Thoracic aorta (tissue), 2 donors: ENCODE measurements around the gene FBXO27. TPM values are rescaled to one million over a fixed set of nuclear protein-coding genes. Genes with fewer than 3 reads are reported as not detected.

Experiments used
- ATAC-seq: fragments of 150-250 bp; one replicate; pipeline ENCODE4 v1.8.0; 2017; ENCODE audit warnings: low read depth; ENCODE audit not compliant: insufficient number of reproducible peaks, low FRiP score
- DNase-seq: peaks from one replicate; pipeline ENCODE4 v3.0.0-alpha.2; 2020; ENCODE audit warnings: low spot score
- H3K27ac ChIP-seq, 2 donors: fragments of 200-600 bp; sonication (generic); 1 replicate in 1 of 2; 2 replicates in 1 of 2; pipeline ENCODE4 v1.5.1; 2016; ENCODE audit warnings: mild to moderate bottlenecking in 2 of 2, moderate library complexity in 2 of 2
- H3K27me3 ChIP-seq: fragments of 200-600 bp; sonication (generic); replicated peaks from 2 replicates; pipeline ENCODE4 v1.6.0; 2016; ENCODE audit warnings: mild to moderate bottlenecking; ENCODE audit not compliant: insufficient read depth
- H3K36me3 ChIP-seq: fragments of 200-600 bp; sonication (generic); one replicate; pipeline ENCODE4 v1.5.1; 2016
- H3K4me1 ChIP-seq, 2 donors: fragments of 200-600 bp; sonication (generic); 1 replicate in 1 of 2; 2 replicates in 1 of 2; pipeline versions ENCODE4 v1.5.1 to v1.6.0; 2016; ENCODE audit warnings: low read depth in 2 of 2, mild to moderate bottlenecking in 1 of 2; ENCODE audit not compliant: control insufficient read depth in 1 of 2
- H3K4me3 ChIP-seq: fragments of 200-600 bp; sonication (generic); 2 replicates; pipeline ENCODE4 v1.5.1; 2016; ENCODE audit warnings: mild to moderate bottlenecking
- H3K9me3 ChIP-seq: fragments of 200-600 bp; sonication (generic); 2 replicates; pipeline ENCODE4 v1.5.1; 2016
- total RNA-seq, 2 donors: library from RNA; depleted of rRNA; stranded (reverse); fragments of >200 nt; gene quantifications; one replicate each; pipeline versions ENCODE4 v1.1.0 to v1.2.3, GENCODE V29; 2016
- TF ChIP-seq, protein P1 (sequence below): fragments of 200-600 bp; sonication (generic); IDR thresholded peaks from one replicate; pipeline ENCODE4 v1.5.1; 2019; ENCODE audit warnings: antibody characterized with exemption

The FBXO27 gene
- total RNA-seq, 2 donors from 2014 or later: 1.5 to 37.6 TPM

DNA sequence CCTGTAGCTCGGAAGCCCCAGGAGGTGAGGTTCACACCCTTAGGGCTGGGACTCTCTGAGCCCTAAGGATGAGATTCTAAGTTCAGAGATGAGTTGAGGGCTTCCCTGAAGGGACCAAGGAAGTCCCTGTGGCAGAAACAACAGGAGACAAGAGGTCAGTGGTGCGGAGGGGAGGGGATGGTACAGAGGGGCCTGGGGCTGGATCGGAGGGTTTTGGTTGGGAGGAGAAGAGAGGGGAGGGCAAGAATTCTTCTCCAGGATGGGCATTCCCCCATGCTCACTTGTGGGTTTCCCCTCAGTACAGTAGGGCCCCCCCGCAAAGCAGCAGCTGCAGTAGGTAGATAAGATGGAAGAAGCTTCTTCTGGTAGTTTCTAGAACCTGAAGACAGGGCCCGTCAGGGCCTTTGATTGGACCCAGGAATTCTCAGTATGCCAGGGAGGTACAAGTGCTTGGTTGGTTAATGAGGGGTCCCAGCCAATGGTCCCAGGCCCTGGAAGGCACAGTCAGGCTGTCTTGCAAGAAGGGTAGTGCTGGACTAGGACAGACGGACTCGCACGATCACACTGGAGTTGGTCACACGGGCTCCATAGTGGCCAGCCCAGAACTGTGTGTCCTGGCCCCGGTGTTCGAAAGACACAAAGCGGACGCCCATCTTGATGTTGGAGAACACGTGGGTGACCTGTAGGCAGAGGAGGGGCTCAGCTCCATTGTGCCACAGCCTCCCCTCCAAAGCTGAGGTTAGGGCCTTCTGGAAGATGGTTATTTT is 7.3 kb downstream of the FBXO27 start:
- H3K36me3 ChIP-seq: peaks cover 10% of the 10 kb centered on the region
- H3K9me3 ChIP-seq: no peaks in the 10 kb centered on the region
- no peak overlapping the region for H3K27ac ChIP-seq
- ATAC-seq (no peak), DNase-seq (no peak)
- no peaks in the 10 kb centered on the region for H3K4me1 ChIP-seq
- no peak overlapping the region for H3K4me3 ChIP-seq
- TF ChIP-seq, protein P1, sequence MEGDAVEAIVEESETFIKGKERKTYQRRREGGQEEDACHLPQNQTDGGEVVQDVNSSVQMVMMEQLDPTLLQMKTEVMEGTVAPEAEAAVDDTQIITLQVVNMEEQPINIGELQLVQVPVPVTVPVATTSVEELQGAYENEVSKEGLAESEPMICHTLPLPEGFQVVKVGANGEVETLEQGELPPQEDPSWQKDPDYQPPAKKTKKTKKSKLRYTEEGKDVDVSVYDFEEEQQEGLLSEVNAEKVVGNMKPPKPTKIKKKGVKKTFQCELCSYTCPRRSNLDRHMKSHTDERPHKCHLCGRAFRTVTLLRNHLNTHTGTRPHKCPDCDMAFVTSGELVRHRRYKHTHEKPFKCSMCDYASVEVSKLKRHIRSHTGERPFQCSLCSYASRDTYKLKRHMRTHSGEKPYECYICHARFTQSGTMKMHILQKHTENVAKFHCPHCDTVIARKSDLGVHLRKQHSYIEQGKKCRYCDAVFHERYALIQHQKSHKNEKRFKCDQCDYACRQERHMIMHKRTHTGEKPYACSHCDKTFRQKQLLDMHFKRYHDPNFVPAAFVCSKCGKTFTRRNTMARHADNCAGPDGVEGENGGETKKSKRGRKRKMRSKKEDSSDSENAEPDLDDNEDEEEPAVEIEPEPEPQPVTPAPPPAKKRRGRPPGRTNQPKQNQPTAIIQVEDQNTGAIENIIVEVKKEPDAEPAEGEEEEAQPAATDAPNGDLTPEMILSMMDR: no peak
- no peaks in the 10 kb centered on the region for H3K27me3 ChIP-seq

DNA sequence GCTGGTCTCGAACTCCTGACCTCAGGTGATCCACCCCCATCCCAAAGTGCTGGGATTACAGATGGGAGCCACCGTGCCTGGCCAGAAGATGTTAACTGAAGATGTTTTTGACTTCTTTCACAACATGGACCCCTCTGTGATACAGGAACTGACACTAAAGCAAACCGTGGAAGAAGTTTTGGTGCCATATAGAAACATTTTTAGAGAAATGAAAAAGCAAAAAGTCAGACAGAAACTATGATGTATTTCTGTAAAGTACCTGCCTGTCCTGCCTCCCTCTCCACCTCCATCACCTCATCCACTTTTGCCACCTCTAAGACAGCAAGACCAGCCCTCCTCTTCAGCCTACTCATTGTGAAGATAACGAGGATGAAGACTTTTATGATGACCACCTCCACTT is 11.3 kb downstream of the FBXO27 start:
- Histone ChIP-seq H3K9me3 (no peaks in the 10 kb centered on the region), H3K4me3 (no peak overlapping the region), H3K4me1 (no peaks in the 10 kb centered on the region), H3K27me3 (no peaks in the 10 kb centered on the region), H3K36me3 (no peaks in the 10 kb centered on the region), H3K27ac (no peak overlapping the region)
- ATAC-seq: no peak
- no peak for DNase-seq
- TF ChIP-seq, protein P1: no peak

- Histone ChIP-seq H3K4me1 (no peaks in the 10 kb centered on the region), H3K27me3 (no peaks in the 10 kb centered on the region), H3K36me3 (no peaks in the 10 kb centered on the region), H3K4me3 (no peak overlapping the region), H3K27ac (no peak overlapping the region), H3K9me3 (no peaks in the 10 kb centered on the region)
- ATAC-seq (no peak), DNase-seq (no peak)
- TF ChIP-seq, protein P1: no peak
These were observed 14.7 kb downstream of the FBXO27 start for GRCh38 chr19:39017646-39018045.

- no peaks in the 10 kb centered on the region for H3K36me3 ChIP-seq
- TF ChIP-seq, protein P1: no peak
- H3K27ac ChIP-seq: no peak overlapping the region
- no peaks in the 10 kb centered on the region for H3K4me1 ChIP-seq
- no peak for ATAC-seq
- no peaks in the 10 kb centered on the region for H3K9me3 ChIP-seq
- no peak for DNase-seq
- no peaks in the 10 kb centered on the region for H3K27me3 ChIP-seq
- no peak overlapping the region for H3K4me3 ChIP-seq
These were observed 15.3 kb downstream of the FBXO27 start for GRCh38 chr19:39017026-39017425.

DNA sequence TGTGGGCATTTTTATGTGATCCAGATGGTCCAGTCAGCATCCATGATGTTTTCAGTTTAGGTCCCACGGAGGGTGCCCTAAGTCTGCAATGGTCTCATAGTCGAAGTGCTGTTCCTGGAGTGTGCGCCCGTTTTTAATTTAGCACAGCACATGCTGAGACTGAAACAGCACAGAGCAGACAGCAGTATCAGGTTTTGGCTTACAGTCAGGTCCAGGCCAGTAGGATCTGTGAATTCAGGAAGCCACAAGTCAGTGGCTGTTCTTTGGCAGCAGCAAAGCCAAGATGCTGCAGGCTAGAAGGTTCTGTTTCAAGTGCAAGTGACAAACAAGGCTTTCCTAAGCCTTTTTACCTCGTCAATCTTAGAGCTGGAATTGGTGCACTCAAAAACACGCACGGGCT is 18.3 kb downstream of the FBXO27 start:
- no peak overlapping the region for H3K4me3 ChIP-seq
- H3K36me3 ChIP-seq: no peaks in the 10 kb centered on the region
- H3K27me3 ChIP-seq: no peaks in the 10 kb centered on the region
- no peaks in the 10 kb centered on the region for H3K4me1 ChIP-seq
- no peaks in the 10 kb centered on the region for H3K9me3 ChIP-seq
- TF ChIP-seq, protein P1: no peak
- H3K27ac ChIP-seq: no peak overlapping the region
- no peak for DNase-seq
- no peak for ATAC-seq
